Activated gamma-delta T cell treated with anti-CD3 and anti-CD28 coated beads, Interleukin-2, amount 50 U/mL, for 16 hours (primary cell): ENCODE results near the gene CORO2B.
"Not testable (repeated sequence)": the region's sequence is repeated elsewhere in the genome, so short reads cannot be mapped to it uniquely, and the experiment has no call there.

Experiments
- DNase-seq: peaks from one replicate; pipeline ENCODE4 v3.0.0-alpha.2; 2020; ENCODE audit warnings: low read depth

Gene CORO2B

DNA sequence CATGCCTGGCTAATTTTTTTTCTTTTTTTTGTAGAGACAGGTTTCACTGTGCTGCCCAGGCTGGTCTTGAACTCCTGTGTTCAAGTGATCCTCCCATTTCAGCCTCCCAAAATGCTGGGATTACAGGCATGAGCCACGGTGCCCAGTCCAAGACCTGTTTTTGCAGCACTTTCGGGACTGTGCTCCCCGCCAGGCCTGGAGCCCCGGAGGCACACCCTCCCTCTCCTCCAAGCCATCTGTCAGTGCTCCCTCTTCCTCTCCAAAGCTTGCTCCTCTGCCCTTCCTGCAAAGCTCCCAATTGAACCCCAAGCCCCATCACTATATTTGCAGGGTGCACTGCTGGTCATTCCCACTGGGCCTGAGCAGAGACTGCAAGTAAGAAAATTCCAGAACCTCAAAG is 98.1 kb downstream of the CORO2B start:
- no peak for DNase-seq

DNA sequence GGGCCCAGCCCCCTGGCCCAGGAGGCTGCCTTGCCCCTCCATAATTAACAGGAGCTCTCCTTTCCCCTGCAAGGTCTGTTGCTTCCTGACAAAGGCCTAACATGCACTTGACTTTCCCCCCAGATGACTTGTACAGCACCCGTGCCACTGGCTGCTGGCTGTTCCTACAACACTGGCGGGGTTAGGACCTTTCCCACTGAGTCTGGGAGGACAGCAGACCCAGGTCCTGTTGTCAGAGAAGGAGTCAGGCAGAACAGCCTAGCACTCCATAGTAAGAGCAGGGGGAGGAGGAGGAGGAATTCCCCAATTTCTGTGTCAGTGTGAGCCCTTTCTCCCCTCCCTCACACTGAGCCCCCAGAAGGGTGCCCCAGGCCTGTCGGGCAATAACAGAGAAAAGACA is 99.2 kb downstream of the CORO2B start:
- no peak for DNase-seq

DNA sequence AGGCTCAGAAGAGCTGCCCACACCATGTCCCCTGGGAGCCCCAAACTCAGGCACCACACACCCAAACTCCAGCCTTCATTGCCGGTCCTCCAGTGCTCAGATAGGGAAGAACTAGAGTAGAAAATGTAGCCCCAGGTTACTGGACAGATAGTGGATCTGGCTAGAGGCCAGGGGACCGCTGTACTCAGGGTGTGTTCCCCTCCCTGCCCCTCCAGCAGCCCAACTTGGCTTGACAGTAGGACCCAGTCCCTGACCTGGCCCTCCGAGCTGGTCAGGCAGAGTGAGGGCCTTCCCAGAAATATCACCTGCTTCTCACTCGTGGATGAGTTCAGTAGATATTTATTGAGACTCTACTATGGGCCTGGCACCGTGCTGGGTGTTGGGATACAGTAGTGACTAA is 100.0 kb downstream of the CORO2B start:
- no peak for DNase-seq

DNA sequence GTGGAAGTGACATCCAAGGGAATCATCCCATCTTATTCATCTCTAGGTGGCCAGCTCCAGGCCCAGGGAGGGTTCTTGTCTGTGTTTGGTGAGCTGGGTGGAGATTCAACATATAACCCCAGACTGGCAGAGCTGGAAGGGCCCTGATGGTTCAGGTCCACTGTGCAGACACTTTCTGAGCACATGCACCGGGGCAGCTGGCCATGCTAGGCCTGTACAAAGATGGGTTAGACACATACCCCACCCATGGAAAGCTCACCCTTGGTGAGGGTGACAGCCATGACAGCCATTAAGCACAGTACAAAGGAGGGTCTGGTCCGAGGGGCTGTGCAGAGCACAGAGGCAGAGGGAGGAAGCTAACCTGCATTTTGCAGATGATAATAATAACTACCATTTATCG is 100.4 kb downstream of the CORO2B start:
- no peak for DNase-seq

DNA sequence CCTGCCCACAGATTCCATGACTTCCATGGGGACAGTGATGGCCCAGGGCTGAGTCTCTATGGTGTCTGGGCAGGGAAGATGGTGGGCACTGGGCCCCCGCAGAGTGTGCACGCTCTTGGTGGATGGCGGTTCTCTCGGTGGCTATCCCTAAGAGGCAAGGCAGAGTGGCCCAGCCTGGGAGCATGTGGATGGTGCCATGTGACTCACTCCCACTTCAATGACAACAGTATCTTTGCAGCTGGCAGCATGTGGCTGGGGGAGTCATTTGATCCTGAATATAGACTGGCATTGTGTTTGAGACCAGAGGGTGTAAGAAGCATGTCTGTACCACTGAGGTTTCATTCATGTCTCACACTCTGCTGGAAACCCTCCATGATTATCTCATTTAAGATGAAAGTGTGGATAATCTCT is 101.2 kb downstream of the CORO2B start:
- no peak for DNase-seq

DNA sequence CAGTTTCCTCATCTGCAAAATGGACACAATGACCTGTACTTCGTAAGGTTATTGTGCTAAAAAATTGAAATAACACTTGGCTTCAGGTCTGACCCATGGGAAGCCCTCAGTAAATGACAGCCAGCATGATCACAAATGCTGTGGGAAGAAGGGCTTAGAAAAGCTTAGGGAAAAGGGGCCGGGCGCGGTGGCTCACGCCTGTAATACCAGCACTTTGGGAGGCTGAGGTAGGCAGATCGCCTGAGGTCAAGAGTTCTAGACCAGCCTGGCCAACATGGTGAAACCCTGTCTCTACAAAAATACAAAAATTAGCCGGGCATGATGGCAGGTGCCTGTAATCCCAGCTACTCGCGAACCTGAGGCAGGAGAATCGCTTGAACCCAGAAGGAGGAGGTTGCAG is 102.0 kb downstream of the CORO2B start:
- not testable (repeated sequence) for DNase-seq

DNA sequence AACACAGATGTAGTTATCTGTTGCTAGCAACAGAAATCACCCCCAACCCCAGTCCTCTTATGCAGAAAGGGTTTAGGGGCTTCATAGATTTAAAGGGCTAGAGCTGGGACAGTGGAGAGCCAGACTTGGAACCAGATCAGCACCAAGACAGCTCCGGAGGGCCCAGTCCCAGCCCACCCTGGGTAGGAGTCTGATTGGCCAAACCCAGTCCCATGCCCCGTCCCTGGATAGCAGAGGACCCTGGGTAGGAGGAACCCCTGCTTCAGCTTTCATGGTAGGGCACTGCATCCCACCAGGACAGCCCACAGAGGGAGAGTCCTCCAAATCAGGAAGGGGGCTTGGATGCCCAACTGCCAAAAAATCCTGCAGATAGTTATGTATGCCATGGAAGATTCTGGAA is 103.0 kb downstream of the CORO2B start:
- DNase-seq = no peak

DNA sequence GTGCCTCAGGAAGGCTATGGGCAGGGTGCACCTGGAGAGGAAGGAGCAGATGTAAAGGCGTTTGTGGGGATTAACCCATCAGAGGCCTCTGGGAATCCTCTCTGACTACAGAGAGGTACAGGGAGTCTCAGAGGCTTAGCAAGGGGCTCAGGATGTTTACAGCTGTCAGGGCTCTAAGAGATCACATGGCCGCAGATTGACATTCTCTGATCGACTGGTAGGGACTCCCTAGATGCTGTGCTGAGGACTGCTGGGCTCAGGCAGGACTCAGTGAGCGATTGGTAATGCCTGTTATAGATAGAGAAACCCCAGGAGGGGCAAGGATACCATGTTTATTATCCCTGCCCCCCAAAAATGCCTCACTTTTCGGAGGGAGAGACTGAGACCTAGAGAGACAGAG is 103.5 kb downstream of the CORO2B start:
- no peak for DNase-seq

DNA sequence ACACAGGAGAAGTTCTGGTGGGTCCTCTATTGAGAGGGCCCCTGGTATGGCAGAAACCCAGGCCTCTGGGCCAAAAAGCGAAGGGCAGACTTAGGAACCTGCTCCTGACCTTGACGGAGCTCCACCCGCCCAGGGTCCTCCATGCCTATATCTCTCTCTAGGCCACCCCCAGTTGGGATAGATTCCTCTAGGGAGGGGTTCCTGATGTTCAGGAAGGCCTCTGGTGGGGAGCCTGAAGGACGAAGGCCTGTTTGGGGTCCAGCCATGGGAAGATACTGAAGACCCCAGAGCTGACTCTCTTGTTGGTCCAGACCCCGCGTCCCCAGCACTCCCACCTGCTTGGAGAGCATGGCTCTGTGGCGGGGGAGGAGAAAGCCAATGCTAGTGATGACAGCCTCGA is 104.2 kb downstream of the CORO2B start:
- DNase-seq = no peak

DNA sequence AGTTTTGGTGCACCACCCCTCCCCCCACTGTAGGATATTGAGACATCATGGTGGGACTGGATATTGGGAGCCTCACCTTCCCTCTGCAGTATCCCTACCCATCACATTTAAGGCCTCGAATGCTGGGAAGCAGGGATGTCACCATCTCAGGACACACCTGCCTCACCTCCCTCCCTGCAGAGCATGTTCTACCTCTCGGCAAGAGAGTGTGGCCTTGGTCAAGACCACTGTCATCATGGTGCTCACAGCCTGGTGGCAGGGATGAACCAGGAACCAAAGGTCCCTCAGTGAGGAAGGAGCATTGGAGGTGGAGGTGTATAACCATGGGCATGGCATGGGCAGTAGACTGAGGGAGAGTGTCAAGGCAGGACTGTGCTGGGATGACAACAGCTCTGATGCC is 104.8 kb downstream of the CORO2B start:
- no peak for DNase-seq

DNA sequence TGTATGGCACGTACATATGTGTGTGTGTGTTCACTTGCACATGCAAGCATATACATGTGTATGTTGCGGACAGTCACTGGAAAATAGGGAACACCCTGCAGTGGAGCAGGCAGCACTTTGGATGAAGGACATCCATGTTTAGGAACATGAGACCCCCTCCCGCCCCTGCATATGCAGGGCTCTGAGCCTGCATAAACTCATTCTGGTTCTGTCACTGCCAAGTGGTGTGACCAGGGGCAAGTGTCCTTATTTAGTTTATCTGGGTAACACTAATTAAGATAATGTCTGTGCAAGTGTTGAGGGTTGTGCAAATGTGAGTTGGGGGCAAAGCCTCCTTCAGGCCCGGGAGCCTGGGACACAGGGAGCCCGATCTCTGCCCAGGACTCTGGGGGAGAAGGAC is 105.7 kb downstream of the CORO2B start:
- DNase-seq = no peak

DNA sequence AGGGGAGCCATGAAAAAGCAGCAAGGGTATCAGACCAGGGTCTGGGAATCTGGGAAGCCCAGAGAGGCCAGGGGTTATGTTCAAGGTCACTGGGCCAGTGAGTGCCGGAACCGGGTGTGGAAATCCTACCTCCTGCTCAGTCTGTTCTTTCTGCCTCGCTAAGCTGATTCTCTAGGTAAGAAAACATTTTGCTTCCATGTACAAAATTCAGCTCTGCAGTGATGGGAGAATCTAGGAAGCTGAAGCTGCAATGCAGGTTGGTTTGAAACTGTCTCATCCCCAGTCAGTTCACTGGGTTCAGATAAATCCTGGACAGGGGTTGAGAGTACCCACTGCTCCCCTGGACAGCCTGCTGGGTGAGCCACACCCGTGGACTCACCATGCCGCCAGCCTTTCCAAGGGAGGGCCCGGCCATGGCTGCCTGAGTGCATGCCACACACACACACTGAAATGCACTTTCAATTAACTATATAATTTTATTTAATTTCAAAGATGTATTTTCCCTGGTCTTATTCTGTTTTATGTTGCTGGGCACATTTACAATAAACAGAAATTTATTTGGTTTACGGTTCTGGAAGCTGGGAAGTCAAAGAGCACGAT is 108.4 kb downstream of the CORO2B start:
- DNase-seq = no peak

DNA sequence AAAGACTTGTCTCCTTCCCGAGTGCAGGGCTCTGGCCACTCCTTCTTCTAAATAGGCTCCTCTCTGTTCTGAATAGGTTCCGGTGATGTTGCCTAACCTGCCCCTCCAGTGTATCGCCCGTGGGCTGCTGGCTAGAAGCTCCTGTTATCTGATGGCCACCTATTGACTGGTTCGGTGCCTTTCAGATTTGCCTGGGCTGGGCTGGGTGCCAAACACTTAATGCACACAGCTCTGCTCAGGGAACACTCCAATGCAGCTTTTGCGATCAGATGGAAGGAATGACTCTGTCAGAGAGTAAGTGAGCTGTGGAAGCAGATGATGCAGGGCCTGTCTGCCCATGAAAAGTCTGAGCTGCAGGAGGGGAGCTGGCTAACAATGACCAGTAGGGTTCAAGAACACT is 112.9 kb downstream of the CORO2B start:
- DNase-seq = no peak

DNA sequence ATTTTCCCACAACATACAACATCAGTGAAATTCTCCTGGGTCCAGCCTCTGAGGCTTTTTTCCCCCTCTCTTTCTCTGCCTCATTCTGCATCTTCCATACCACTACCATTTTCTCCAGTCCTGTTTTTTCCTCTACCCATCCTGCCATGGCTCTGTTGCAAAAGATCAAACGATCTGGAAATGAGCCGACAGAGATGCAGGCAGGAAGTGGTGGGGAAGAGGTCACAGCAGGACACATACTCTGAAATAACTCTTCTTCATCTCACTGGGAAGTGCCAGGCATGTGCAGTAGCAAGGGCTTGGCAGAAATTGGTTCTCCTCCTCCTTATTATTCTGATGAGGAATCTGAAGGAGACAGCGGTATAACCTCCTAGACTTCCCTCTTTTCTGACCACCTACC is 114.3 kb downstream of the CORO2B start:
- no peak for DNase-seq

DNA sequence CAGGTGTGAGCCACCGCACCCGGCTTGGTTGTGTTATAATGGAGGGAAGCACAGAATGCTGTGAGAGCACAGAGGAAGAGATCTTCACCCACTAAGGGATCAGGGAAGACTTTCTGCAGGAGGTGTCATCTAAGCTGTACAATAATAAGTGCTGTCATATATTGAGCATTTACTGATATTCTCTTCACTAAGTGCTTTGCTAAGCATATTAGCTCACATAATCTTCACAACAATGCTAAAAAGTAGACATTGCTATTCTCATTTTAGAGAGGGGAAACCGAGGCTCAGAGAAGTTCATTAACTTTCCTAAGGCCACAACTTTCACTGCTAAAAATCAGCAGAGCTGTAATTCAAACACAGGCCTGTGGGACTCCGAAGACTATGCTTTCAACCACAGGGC is 115.3 kb downstream of the CORO2B start:
- DNase-seq = no peak

DNA sequence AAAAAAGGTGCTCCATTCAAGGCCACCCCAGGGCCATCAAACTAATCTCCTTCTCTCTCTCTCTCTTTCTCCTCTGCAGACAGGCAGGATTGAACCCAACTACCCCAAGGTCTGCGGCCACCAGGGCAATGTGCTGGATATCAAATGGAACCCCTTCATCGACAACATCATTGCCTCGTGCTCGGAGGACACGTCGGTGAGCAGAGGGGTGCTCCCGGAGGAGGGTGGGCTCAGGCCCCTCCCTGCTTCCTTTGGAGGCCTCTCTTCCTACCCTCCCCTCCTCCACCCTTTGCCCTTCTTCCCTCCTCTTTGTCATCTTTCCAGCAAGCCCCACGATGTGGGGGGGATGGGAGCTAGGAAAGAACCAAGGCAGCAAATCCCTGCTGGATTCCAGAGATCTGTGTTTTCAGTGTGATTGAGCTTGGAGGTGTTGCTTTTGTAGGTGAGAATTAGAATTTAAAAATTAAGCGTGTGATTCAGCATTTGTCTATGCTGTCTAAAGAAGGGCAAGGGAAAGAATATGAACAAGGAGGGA is 116.3 kb downstream of the CORO2B start:
- DNase-seq = no peak

DNA sequence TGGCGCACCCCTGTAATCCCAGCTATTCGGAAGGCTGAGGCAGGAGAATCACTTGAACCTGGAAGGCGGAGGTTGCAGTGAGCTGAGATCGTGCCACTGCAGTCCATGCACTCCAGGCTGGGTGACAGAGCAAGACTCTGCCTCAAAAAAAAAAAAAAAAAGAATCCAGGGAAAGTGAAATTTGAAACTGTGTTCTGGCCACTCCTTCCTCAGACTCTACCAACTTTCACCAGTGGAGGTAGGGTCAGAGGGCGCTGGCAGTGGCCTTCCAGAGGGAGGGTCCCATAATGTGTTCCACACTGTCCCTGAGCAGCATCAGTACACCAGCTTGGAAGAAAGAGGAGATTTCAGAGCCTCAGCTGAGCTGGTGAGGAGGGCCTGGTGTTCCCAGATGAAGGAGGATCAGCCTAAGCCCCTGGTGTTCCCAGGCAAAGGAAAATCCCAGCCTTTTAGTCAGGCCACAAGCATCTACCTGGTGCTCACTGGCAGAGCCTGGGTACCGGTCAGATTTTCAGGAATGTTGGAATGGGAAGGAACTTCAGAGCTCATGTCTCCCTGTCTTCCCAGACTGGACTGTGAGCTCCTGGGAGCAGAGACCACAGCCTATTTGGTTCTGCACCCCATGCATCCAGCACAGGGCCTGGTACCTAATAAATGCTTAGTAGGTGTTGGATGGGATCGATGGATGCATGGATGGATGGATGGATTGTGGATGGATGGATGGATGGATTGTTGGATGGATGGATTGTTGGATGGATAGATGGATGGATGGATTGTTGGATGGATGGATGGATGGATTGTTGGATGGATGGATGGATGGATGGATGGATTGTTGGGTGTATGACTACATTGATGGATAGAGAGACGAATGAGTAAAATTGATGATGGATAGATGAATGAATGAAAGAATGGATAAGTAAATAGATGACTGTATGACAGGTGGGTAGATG is 117.9 kb downstream of the CORO2B start:
- no peak for DNase-seq

DNA sequence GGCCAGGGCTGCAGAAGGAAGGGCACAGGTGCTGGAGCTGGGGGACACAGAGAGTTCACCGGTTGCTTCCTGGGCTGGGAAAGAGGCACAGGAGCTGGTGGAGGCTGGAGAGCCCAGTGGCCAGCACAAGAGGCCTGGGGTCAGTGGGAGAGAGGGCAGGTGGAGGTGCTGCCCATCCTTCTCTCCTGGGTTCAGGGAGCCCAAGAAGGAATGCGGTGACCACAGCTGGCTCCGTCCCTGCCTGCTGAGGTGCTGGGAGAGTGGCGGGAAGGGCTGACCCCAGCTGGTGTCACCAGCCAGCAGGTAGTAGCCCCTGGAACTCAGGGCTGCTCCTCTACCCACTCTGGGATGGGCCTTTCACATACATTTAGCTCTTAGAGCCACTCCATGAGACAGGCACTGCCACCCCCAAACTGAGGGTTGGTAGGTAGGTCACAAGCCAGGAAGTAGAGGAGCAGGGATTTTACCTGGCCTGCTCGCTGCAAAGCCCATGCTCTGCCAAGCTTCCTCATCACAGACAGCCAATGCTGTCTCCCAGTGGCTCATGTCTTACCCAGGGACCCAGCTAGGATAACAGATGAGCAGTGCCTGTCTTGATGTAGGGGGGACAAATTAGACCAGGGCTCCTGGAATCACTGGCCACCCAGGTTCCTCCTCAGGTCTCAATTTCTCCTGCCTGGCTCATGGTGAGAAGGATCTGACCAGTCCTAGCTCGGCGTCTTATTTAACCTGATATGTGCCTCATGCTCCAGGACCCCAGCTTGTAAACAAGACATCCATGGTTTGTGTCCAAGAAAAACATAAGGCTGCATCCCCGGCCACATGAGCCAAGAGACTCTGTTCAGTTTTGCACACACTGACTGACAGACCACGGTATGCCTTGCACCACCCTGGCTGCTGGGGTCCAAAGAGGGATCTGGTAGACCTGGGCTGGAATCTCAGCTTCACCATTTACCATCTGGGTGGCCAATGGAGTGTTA is 119.2 kb downstream of the CORO2B start:
- no peak for DNase-seq

DNA sequence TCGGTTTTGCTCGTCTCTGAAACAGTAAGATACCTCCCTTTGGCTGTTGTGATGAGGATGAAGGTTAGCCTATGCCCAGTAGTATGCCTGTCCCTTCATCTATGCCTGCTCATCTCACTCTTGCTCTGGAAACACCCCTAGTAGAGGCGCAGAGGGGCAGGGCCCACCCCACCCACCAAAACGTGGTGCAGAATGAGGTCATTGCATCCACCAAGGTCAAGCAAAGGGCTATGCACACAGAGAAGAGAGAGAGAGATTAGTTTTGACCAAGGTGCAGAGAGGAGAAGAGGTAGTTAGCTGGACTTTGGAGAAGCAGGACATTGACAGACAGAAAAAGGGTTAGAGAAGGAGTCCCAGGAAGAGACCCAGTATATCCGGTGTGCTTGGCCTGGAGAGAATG is 119.9 kb downstream of the CORO2B start:
- DNase-seq = no peak

DNA sequence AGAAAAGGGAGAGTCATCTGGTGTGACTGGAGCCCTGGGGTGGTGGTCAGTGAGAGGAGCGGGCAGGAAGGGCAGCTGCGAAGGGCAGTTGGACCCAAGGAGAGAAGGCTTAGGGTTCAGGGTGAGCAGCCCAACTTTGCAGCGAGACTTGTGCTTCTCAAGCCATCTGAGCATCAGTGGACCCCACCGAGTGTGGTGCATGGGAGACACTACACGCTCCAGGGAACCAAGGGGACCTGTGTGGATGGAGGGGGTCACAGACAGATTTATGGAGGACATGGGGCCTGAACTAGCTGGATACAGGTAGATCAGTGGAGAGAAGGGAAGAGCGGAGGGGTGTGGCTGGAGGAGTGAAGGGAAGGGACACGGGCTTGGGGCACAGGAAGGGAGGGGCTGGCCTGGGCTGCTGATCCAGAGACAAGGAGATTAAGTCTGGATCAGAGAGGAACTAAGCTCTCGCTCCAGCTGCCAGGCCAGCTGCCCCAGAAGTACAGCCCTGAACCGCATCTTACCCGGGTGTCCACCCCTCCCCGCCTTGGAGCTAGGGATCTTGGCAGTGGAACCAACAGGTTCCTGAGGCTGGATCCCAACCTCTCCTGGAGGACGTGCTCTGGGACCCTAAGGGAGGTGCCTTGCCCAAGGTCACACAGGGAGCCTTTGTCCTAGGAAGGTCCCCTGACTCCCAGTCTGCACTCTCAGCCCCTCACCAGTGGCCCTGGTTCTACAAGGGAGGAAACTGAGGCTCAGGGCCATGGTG is 120.5 kb downstream of the CORO2B start:
- no peak for DNase-seq

DNA sequence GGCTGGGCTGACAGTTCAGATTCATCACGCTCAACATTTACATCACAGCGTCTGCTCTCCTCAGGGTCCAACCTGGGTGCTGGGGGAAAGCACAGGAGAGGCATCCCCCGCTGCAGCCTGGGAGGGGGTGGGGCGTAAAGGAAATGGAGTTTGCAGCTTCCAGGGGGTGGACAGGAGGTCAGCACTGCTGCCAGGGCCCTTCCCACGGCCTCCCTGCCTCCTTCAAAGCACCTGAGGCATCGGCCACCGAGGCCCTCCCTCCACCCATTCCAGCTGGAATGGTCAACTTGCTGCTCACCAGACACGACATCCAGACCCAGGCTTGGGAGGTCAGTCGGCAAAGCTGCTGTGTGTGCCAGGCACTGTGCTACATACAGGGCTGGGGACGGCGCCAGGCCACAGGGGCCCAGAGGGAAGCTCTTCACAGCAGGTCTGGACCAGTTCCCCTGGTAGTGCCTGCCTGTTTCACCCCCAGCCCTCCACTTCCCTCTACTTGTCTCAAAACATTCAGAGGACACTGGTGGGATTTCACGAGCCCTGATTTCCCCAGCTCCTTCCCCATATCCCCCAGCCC is 121.2 kb downstream of the CORO2B start:
- DNase-seq = no peak
